ENCODE measurements around the gene NDUFAF8. TPM values are rescaled to one million over a fixed set of nuclear protein-coding genes. Genes with fewer than 3 reads are reported as not detected.

The NDUFAF8 gene
- total and polyA plus RNA-seq, 2 donors (not counting 1 experiment from before 2014, with no cell fraction given), result 41.7 to 42.6 TPM

DNA sequence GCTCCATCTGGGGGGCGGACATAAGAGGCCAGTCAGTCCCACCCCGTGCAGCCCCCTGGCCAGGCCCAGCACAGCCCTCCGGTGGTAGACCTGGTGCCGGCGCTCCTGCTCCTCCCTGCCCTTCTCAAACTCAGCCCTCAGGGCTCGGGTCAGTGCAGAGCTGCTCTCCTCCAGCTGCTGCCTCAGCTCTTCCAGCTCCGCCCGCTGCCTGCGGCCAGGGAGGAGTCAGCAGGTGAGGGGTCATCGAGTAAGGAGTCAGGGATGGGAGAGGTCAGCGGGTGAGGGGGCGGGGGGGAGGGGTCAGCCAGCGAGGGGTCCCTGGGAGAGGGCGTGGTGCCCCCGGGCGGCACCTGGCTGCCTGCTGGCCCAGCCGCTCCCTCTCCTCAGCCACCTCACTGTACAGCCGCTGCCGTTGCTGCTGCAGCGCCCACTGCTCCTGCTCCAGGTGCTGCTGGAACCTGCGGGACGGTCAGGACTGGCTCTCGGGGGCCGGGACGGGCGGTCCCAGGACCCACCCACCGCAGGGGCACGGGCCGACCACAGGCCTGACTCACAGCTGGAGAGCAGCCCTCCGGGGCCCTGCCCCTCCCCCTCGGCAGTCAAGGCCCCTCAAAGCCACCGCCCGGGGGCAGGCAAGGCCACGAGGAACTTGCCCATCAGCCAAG lies 46.6 kb upstream of the NDUFAF8 start:
- H3K27ac ChIP-seq (ENCODE audit: low read length in 2 of 2), result no peak overlapping the region
- H3K79me2 ChIP-seq (ENCODE audit: control insufficient read depth, insufficient read depth, low read length), result no peaks in the 10 kb centered on the region
- intact Hi-C loops (cut with micrococcal nuclease), result no loop called here
- peaks cover 0 to 11% of the 10 kb centered on the region in 2 experiments for H3K36me3 ChIP-seq (replicated peaks in 1 of 2; ENCODE audit: control extremely low read depth in 1 of 2, control insufficient read depth in 1 of 2, extremely low read depth in 1 of 2, insufficient read depth in 2 of 2, low read length in 1 of 2)
- no peak for ATAC-seq (ENCODE audit: low read depth)
- no peak overlapping the region for H3K4me3 ChIP-seq (ENCODE audit: control extremely low read depth in 1 of 5, extremely low read depth in 1 of 5, insufficient read depth in 1 of 5, low read depth in 2 of 5, low read length in 4 of 5)
- Mint-ChIP-seq H3K27me3 (no peaks in the 10 kb centered on the region), H3K9me3 (ENCODE audit: insufficient read depth) (no peaks in the 10 kb centered on the region), H3K4me3 (no peak overlapping the region), H3K4me1 (no peaks in the 10 kb centered on the region), H3K27ac (no peak overlapping the region)
- DNase-seq, result no peak
- no peak overlapping the region for H3K4me2 ChIP-seq (replicated peaks; ENCODE audit: low read depth, low read length, poor library complexity, severe bottlenecking)
- WGBS (ENCODE audit: insufficient coverage), result 94% methylated on average over 30 of the region's 34 CpGs
- no peak for TF ChIP-seq EZH2 (IDR thresholded peaks at IDR 0.05; ENCODE audit: borderline replicate concordance, insufficient read depth, low read depth, low read length, poor library complexity, severe bottlenecking)
- TF ChIP-seq, protein P1, sequence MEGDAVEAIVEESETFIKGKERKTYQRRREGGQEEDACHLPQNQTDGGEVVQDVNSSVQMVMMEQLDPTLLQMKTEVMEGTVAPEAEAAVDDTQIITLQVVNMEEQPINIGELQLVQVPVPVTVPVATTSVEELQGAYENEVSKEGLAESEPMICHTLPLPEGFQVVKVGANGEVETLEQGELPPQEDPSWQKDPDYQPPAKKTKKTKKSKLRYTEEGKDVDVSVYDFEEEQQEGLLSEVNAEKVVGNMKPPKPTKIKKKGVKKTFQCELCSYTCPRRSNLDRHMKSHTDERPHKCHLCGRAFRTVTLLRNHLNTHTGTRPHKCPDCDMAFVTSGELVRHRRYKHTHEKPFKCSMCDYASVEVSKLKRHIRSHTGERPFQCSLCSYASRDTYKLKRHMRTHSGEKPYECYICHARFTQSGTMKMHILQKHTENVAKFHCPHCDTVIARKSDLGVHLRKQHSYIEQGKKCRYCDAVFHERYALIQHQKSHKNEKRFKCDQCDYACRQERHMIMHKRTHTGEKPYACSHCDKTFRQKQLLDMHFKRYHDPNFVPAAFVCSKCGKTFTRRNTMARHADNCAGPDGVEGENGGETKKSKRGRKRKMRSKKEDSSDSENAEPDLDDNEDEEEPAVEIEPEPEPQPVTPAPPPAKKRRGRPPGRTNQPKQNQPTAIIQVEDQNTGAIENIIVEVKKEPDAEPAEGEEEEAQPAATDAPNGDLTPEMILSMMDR (IDR thresholded peaks at IDR 0.05), result no peak
- ChIA-PET POLR2A (interaction anchor here (0.6 kb wide), 1 partner anchor 320 kb away, joined by 4 read pairs; the partner anchor contains the start of gene ACTG1), CTCF (no interaction called here)
- H2AFZ ChIP-seq (ENCODE audit: insufficient read depth, low read depth, low read length, poor library complexity, severe bottlenecking), result no peak overlapping the region
- H3K9ac ChIP-seq (ENCODE audit: low read length), result no peak overlapping the region
- H3K4me1 ChIP-seq (ENCODE audit: control insufficient read depth in 2 of 2, insufficient read depth in 2 of 2, low read length in 2 of 2), result no peaks in the 10 kb centered on the region
- H4K20me1 ChIP-seq (ENCODE audit: control insufficient read depth, insufficient read depth, low read length, poor library complexity, severe bottlenecking), result no peaks in the 10 kb centered on the region
- no peaks in the 10 kb centered on the region for H3K27me3 ChIP-seq (replicated peaks in 1 of 4; ENCODE audit: control extremely low read depth in 1 of 4, control insufficient read depth in 3 of 4, insufficient read depth in 4 of 4, low read length in 3 of 4)
- no peaks in the 10 kb centered on the region for H3K9me3 ChIP-seq (ENCODE audit: control extremely low read depth in 1 of 3, control insufficient read depth in 2 of 3, insufficient read depth in 1 of 3, low read length in 2 of 3)

DNA sequence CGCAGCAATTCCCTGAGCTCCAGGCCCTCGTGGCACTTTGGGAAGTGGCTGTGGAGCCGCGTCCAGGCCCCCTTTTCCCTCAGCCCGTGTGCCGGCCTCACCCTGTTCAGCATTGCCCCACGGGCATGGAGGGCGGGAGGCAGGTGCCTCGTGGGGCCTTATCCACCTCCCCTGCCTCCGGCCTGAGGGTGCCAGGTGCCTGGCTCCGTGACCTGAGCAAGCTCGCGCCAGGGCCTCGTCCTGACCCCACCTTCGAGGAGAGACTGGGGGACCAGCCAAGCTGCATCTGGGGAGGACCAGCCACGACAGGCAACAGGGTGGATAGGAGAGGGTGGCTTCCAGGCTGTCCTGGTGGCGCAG lies 46.1 kb upstream of the NDUFAF8 start:
- H2AFZ ChIP-seq (ENCODE audit: insufficient read depth, low read depth, low read length, poor library complexity, severe bottlenecking), result no peak overlapping the region
- ChIA-PET CTCF (no interaction called here), POLR2A (no interaction called here)
- no peak overlapping the region for H3K27ac Mint-ChIP-seq
- H4K20me1 ChIP-seq (ENCODE audit: control insufficient read depth, insufficient read depth, low read length, poor library complexity, severe bottlenecking), result no peaks in the 10 kb centered on the region
- H3K9me3 Mint-ChIP-seq (ENCODE audit: insufficient read depth), result no peaks in the 10 kb centered on the region
- no peak overlapping the region for H3K9ac ChIP-seq (ENCODE audit: low read length)
- ATAC-seq (ENCODE audit: low read depth) (no peak), DNase-seq (no peak)
- 96% methylated on average over 17 of the region's 17 CpGs for WGBS (ENCODE audit: insufficient coverage)
- H3K79me2 ChIP-seq (ENCODE audit: control insufficient read depth, insufficient read depth, low read length), result no peaks in the 10 kb centered on the region
- peaks cover 0 to 11% of the 10 kb centered on the region in 2 experiments for H3K36me3 ChIP-seq (replicated peaks in 1 of 2; ENCODE audit: control extremely low read depth in 1 of 2, control insufficient read depth in 1 of 2, extremely low read depth in 1 of 2, insufficient read depth in 2 of 2, low read length in 1 of 2)
- H3K27ac ChIP-seq (ENCODE audit: low read length in 2 of 2), result no peak overlapping the region
- H3K4me2 ChIP-seq (replicated peaks; ENCODE audit: low read depth, low read length, poor library complexity, severe bottlenecking), result no peak overlapping the region
- H3K9me3 ChIP-seq (ENCODE audit: control extremely low read depth in 1 of 3, control insufficient read depth in 2 of 3, insufficient read depth in 1 of 3, low read length in 2 of 3), result no peaks in the 10 kb centered on the region
- TF ChIP-seq EZH2 (IDR thresholded peaks at IDR 0.05; ENCODE audit: borderline replicate concordance, insufficient read depth, low read depth, low read length, poor library complexity, severe bottlenecking), result no peak
- TF ChIP-seq, protein P1 (IDR thresholded peaks at IDR 0.05), result no peak
- no peaks in the 10 kb centered on the region for H3K4me1 Mint-ChIP-seq
- no peaks in the 10 kb centered on the region for H3K4me1 ChIP-seq (ENCODE audit: control insufficient read depth in 2 of 2, insufficient read depth in 2 of 2, low read length in 2 of 2)
- H3K27me3 Mint-ChIP-seq, result no peaks in the 10 kb centered on the region
- no peak overlapping the region for H3K4me3 Mint-ChIP-seq
- intact Hi-C loops (cut with micrococcal nuclease), result no loop called here
- H3K4me3 ChIP-seq (ENCODE audit: control extremely low read depth in 1 of 5, extremely low read depth in 1 of 5, insufficient read depth in 1 of 5, low read depth in 2 of 5, low read length in 4 of 5), result no peak overlapping the region
- H3K27me3 ChIP-seq (replicated peaks in 1 of 4; ENCODE audit: control extremely low read depth in 1 of 4, control insufficient read depth in 3 of 4, insufficient read depth in 4 of 4, low read length in 3 of 4), result no peaks in the 10 kb centered on the region

All from B cell (primary cell).